GM23338 (cell line): Measurements from ENCODE around the gene CD4. TPM values are rescaled to one million over a fixed set of nuclear protein-coding genes. Genes with fewer than 3 reads are reported as not detected.

Experiments used
- ATAC-seq: fragments of 200-7000 bp; cut with Tn5 transposase; 3 replicates; pipeline ENCODE4 v1.9.1; 2020
- DNase-seq: peaks from one replicate; pipeline ENCODE4 v3.0.0-alpha.2; 2015; ENCODE audit warnings: low spot score
- H2AFZ ChIP-seq: fragments of 200-600 bp; sonication (generic); 2 replicates; pipeline ENCODE4 v1.8.0; 2016; ENCODE audit warnings: antibody characterized with exemption, mild to moderate bottlenecking, moderate library complexity
- H3F3A ChIP-seq: fragments of 200-600 bp; sonication (generic); replicated peaks from 2 replicates; pipeline ENCODE4 v1.8.0; 2017; ENCODE audit warnings: antibody characterized with exemption, mixed run types, low read depth
- H3K27ac ChIP-seq: fragments of 200-600 bp; sonication (generic); 2 replicates; pipeline ENCODE4 v1.6.1; 2016; ENCODE audit warnings: low read depth
- H3K27me3 ChIP-seq: fragments of 200-600 bp; sonication (generic); 2 replicates; pipeline ENCODE4 v1.8.0; 2016; ENCODE audit warnings: mild to moderate bottlenecking, mixed run types, moderate library complexity; ENCODE audit not compliant: insufficient read depth
- H3K36me3 ChIP-seq: fragments of 200-600 bp; sonication (generic); 2 replicates; pipeline ENCODE4 v1.8.0; 2016; ENCODE audit warnings: mild to moderate bottlenecking; ENCODE audit not compliant: insufficient read depth
- H3K4me1 ChIP-seq: fragments of 200-600 bp; sonication (generic); 2 replicates; pipeline ENCODE4 v1.8.0; 2016; ENCODE audit warnings: mild to moderate bottlenecking, moderate library complexity; ENCODE audit not compliant: insufficient read depth
- H3K4me2 ChIP-seq: fragments of 200-600 bp; sonication (generic); 2 replicates; pipeline ENCODE4 v1.7.1; 2017; ENCODE audit warnings: mixed run types
- H3K4me3 ChIP-seq: fragments of 200-600 bp; sonication (generic); 2 replicates; pipeline ENCODE4 v1.6.1; 2016; ENCODE audit warnings: mixed run types
- H3K79me2 ChIP-seq: fragments of 200-600 bp; sonication (generic); replicated peaks from 2 replicates; pipeline ENCODE4 v1.8.0; 2017; ENCODE audit warnings: mild to moderate bottlenecking; ENCODE audit not compliant: insufficient read depth
- H3K9me2 ChIP-seq: fragments of 200-600 bp; sonication (generic); 2 replicates; pipeline ENCODE4 v1.8.0; 2017; ENCODE audit not compliant: insufficient read depth
- H4K20me1 ChIP-seq: fragments of 200-600 bp; sonication (generic); replicated peaks from 2 replicates; pipeline ENCODE4 v1.8.0; 2017; ENCODE audit warnings: mild to moderate bottlenecking; ENCODE audit not compliant: insufficient read depth
- H3K27ac Mint-ChIP-seq: 2 replicates; pipeline ENCODE4 v1.8.0; 2020; ENCODE audit warnings: inconsistent platforms, mild to moderate bottlenecking, moderate library complexity, mixed read lengths
- H3K27me3 Mint-ChIP-seq: 3 replicates; pipeline ENCODE4 v1.8.0; 2022; ENCODE audit warnings: low read depth, mild to moderate bottlenecking, moderate library complexity, mixed read lengths, inconsistent platforms; ENCODE audit not compliant: insufficient read depth, poor library complexity
- H3K36me3 Mint-ChIP-seq: 3 replicates; pipeline ENCODE4 v1.8.0; 2021; ENCODE audit warnings: low read depth, mild to moderate bottlenecking, inconsistent platforms, moderate library complexity, mixed read lengths
- H3K4me1 Mint-ChIP-seq: 3 replicates; pipeline ENCODE4 v1.8.0; 2020; ENCODE audit warnings: mild to moderate bottlenecking, inconsistent platforms, mixed read lengths
- H3K4me3 Mint-ChIP-seq: 3 replicates; pipeline ENCODE4 v1.8.0; 2021; ENCODE audit warnings: moderate library complexity, mild to moderate bottlenecking, inconsistent platforms, mixed read lengths
- H3K9me3 Mint-ChIP-seq: 3 replicates; pipeline ENCODE4 v1.8.0; 2020; ENCODE audit warnings: moderate library complexity, mild to moderate bottlenecking, inconsistent platforms, mixed read lengths
- CREB1 ChIP-seq: fragments of 250-450 bp; sonication (Bioruptor Pico); IDR thresholded peaks from 2 replicates; pipeline ENCODE4 v1.5.0; 2020; ENCODE audit warnings: low read depth, mild to moderate bottlenecking, moderate library complexity
- JUNB ChIP-seq: IDR thresholded peaks from one replicate; pipeline ENCODE4 v1.6.1; 2016; ENCODE audit warnings: antibody characterized with exemption; ENCODE audit not compliant: unreplicated experiment
- NANOG ChIP-seq: IDR thresholded peaks from 2 replicates; pipeline ENCODE4 v1.6.1; 2016; ENCODE audit warnings: antibody characterized with exemption, borderline replicate concordance
- polyA plus RNA-seq: library from polyadenylated mRNA; unstranded; fragments of >200 nt; fragmentation: Nextera tagmentation; extraction: Ambion mirVana; gene quantifications from 2 replicates; pipeline ENCODE4 v1.2.1, GENCODE V29; 2016
- total RNA-seq: library from RNA; depleted of rRNA; stranded (reverse); fragments of >200 nt; shearing (Covaris generic); gene quantifications from 2 replicates; pipeline ENCODE4 v1.2.3, GENCODE V29; 2014
- TF ChIP-seq, protein P1 (sequence below), 2 experiments: fragments of 200-600 bp in 1 of 2; sonication (generic) in 1 of 2; conservative IDR thresholded peaks; 2 replicates each; pipeline versions ENCODE4 v1.5.1 to v1.6.1; 2016 to 2017; ENCODE audit warnings: antibody characterized with exemption in 2 of 2, low read depth in 2 of 2, mild to moderate bottlenecking in 2 of 2, moderate library complexity in 1 of 2
- TF ChIP-seq, protein P2 (sequence below): IDR thresholded peaks from one replicate; pipeline ENCODE4 v1.6.1; 2018; ENCODE audit warnings: antibody characterized with exemption; ENCODE audit not compliant: unreplicated experiment
- TF ChIP-seq, protein P3 (sequence below): IDR thresholded peaks from 2 replicates; pipeline ENCODE4 v1.6.1; 2016; ENCODE audit warnings: antibody characterized with exemption

Gene CD4
- total and polyA plus RNA-seq, 2 experiments from 2014 or later: 1.5 to 2.0 TPM

DNA sequence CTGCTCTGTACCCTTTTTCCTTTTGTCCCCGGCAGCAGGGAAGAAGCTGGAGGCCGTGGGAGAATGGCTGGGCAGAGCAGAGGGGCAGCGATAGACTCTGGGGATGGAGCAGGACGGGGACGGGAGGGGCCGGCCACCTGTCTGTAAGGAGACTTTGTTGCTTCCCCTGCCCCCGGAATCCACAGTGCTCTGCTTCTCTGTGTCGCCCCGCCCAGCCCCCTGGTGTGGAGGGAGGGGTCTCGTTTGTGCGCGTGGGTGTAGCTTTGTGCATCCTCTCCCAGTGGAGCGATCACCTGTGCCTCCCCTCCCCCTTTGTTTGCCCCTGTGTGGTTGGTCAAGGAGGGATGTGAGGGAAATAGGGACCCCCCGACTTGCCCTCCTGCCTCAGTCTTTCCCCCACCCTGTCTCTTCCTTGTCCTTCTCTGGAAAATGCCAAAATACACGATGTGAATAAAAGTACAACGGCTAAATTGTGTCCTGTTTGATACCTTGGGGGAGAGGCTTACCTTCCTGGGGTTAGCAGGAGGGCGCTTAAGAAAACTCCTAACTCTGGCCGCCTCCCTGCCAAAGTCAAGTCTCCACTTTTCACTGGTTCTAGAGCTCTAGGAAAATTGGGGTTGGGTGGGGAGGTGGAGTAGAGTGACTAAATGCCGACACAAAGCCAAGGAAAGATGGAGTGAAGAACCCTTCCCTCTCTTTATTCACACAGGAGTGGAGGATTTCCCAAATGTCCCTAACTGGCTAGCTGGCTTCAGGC is 77.0 kb downstream of the CD4 start (continued):
- TF ChIP-seq, protein P1, sequence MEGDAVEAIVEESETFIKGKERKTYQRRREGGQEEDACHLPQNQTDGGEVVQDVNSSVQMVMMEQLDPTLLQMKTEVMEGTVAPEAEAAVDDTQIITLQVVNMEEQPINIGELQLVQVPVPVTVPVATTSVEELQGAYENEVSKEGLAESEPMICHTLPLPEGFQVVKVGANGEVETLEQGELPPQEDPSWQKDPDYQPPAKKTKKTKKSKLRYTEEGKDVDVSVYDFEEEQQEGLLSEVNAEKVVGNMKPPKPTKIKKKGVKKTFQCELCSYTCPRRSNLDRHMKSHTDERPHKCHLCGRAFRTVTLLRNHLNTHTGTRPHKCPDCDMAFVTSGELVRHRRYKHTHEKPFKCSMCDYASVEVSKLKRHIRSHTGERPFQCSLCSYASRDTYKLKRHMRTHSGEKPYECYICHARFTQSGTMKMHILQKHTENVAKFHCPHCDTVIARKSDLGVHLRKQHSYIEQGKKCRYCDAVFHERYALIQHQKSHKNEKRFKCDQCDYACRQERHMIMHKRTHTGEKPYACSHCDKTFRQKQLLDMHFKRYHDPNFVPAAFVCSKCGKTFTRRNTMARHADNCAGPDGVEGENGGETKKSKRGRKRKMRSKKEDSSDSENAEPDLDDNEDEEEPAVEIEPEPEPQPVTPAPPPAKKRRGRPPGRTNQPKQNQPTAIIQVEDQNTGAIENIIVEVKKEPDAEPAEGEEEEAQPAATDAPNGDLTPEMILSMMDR (conservative IDR thresholded peaks at IDR 0.05; ENCODE audit: low read depth in 2 of 2): no peak
- TF ChIP-seq, protein P2, sequence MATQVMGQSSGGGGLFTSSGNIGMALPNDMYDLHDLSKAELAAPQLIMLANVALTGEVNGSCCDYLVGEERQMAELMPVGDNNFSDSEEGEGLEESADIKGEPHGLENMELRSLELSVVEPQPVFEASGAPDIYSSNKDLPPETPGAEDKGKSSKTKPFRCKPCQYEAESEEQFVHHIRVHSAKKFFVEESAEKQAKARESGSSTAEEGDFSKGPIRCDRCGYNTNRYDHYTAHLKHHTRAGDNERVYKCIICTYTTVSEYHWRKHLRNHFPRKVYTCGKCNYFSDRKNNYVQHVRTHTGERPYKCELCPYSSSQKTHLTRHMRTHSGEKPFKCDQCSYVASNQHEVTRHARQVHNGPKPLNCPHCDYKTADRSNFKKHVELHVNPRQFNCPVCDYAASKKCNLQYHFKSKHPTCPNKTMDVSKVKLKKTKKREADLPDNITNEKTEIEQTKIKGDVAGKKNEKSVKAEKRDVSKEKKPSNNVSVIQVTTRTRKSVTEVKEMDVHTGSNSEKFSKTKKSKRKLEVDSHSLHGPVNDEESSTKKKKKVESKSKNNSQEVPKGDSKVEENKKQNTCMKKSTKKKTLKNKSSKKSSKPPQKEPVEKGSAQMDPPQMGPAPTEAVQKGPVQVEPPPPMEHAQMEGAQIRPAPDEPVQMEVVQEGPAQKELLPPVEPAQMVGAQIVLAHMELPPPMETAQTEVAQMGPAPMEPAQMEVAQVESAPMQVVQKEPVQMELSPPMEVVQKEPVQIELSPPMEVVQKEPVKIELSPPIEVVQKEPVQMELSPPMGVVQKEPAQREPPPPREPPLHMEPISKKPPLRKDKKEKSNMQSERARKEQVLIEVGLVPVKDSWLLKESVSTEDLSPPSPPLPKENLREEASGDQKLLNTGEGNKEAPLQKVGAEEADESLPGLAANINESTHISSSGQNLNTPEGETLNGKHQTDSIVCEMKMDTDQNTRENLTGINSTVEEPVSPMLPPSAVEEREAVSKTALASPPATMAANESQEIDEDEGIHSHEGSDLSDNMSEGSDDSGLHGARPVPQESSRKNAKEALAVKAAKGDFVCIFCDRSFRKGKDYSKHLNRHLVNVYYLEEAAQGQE: no peak
- TF ChIP-seq CREB1 (CRISPR knock-in tag): no peak
- TF ChIP-seq, protein P3, sequence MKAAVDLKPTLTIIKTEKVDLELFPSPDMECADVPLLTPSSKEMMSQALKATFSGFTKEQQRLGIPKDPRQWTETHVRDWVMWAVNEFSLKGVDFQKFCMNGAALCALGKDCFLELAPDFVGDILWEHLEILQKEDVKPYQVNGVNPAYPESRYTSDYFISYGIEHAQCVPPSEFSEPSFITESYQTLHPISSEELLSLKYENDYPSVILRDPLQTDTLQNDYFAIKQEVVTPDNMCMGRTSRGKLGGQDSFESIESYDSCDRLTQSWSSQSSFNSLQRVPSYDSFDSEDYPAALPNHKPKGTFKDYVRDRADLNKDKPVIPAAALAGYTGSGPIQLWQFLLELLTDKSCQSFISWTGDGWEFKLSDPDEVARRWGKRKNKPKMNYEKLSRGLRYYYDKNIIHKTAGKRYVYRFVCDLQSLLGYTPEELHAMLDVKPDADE: no peak

DNA sequence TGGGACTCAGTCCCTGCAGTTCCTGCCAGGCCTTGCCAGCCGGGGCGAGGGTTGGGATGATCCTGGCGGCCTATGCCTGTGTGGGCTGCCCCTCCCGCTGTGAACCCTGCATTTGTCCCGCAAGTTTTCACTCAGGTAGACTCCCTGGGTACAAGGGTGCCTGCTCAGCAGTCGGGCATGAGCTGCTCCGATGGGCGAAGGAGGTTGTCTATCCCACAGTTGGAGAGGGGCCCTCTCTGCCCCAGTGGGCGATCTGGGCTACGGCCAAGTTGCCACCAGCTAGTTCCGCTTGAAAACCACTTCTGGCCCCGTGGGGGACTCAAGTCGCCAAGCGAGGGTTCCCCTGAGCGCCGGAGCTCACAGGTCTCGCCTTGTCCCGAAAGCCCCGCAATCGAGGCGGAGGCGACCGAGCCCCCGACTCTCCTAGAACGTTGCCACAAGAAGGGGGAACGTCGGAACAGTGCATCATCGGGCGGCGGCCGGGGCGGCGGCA is 77.6 kb downstream of the CD4 start:
- peak overlapping the region; percentile 97 for H3K4me3 ChIP-seq
- Mint-ChIP-seq H3K27ac (0 out of 2 replicates have a peak overlapping the region, but pooled peaks have one; percentile 74), H3K4me3 (peak overlapping the region; percentile 94), H3K27me3 (peaks cover 43% of the 10 kb centered on the region), H3K9me3 (no peaks in the 10 kb centered on the region; the same call in 2 of the 3 replicates), H3K36me3 (peaks cover 78% of the 10 kb centered on the region), H3K4me1 (peaks cover 50% of the 10 kb centered on the region)
- TF ChIP-seq JUNB (no peak), NANOG (no peak)
- peak overlapping the region; percentile 83; the same call in 1 of the 2 replicates for H3K27ac ChIP-seq
- H3K9me2 ChIP-seq: no peaks in the 10 kb centered on the region
- peaks cover 26% of the 10 kb centered on the region for H3K79me2 ChIP-seq
- H3F3A ChIP-seq: peaks cover 54% of the 10 kb centered on the region
- H3K4me1 ChIP-seq: peaks cover 48% of the 10 kb centered on the region
- peak overlapping the region; percentile 83; the same call in 1 of the 2 replicates for H2AFZ ChIP-seq
- no peaks in the 10 kb centered on the region for H3K27me3 ChIP-seq
- peaks cover 23% of the 10 kb centered on the region for H3K36me3 ChIP-seq
- peak; percentile 5 for ATAC-seq
- H4K20me1 ChIP-seq: peaks cover 31% of the 10 kb centered on the region
- no peak for DNase-seq
- peak overlapping the region; percentile 100 for H3K4me2 ChIP-seq
